IPS-18a (cell line): ENCODE measurements around the gene CBX8.

ENCODE experiments used
- H3K27ac ChIP-seq: one replicate; pipeline ENCODE4 v1.5.1; 2013; ENCODE audit warnings: low read length
- H3K27me3 ChIP-seq: one replicate; pipeline ENCODE4 v1.6.1; 2013; ENCODE audit warnings: mild to moderate bottlenecking, low read length; ENCODE audit not compliant: control insufficient read depth, insufficient read depth
- H3K36me3 ChIP-seq: one replicate; pipeline ENCODE4 v1.6.1; 2013; ENCODE audit warnings: low read depth, low read length; ENCODE audit not compliant: control insufficient read depth
- H3K4me1 ChIP-seq: one replicate; pipeline ENCODE4 v1.6.1; 2013; ENCODE audit warnings: low read depth, low read length; ENCODE audit not compliant: control insufficient read depth
- H3K4me3 ChIP-seq: one replicate; pipeline ENCODE4 v1.5.1; 2013; ENCODE audit warnings: low read length
- H3K9ac ChIP-seq: one replicate; pipeline ENCODE4 v1.6.1; 2013; ENCODE audit warnings: mild to moderate bottlenecking, low read length, moderate library complexity
- H3K9me3 ChIP-seq: one replicate; pipeline ENCODE4 v1.6.1; 2013; ENCODE audit warnings: low read depth, low read length; ENCODE audit not compliant: control insufficient read depth

Gene CBX8

GRCh38 chr17:79806863-79807720 lies 10.2 kb upstream of the CBX8 start:
- Histone ChIP-seq H3K4me1 (peaks cover 32% of the 10 kb centered on the region), H3K9me3 (no peaks in the 10 kb centered on the region), H3K27me3 (peaks cover 97% of the 10 kb centered on the region), H3K27ac (no peak overlapping the region), H3K4me3 (no peak overlapping the region), H3K36me3 (no peaks in the 10 kb centered on the region), H3K9ac (no peak overlapping the region)

DNA sequence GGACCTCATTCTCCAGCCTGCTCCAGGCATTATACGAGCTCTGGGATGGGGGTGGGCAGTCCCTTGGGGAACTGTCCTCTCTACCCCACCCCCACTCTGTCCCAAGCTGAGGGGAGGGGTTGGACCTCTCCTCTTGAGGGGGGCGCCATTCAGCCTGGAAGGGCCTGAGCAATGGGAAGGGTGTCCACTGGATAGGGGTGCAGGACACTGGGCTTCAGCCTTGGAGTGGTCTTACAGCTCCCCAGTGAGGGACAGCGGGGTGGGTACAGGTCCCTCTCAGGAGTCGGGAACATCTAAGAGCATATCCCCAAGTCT lies 9.5 kb upstream of the CBX8 start:
- H3K36me3 ChIP-seq: no peaks in the 10 kb centered on the region
- H3K9me3 ChIP-seq: no peaks in the 10 kb centered on the region
- H3K9ac ChIP-seq: no peak overlapping the region
- H3K4me3 ChIP-seq: no peak overlapping the region
- peaks cover 97% of the 10 kb centered on the region for H3K27me3 ChIP-seq
- no peak overlapping the region for H3K27ac ChIP-seq
- peaks cover 26% of the 10 kb centered on the region for H3K4me1 ChIP-seq

- peaks cover 24% of the 10 kb centered on the region for H3K4me1 ChIP-seq
- no peak overlapping the region for H3K27ac ChIP-seq
- H3K9me3 ChIP-seq: no peaks in the 10 kb centered on the region
- no peak overlapping the region for H3K4me3 ChIP-seq
- H3K36me3 ChIP-seq: no peaks in the 10 kb centered on the region
- H3K27me3 ChIP-seq: peaks cover 98% of the 10 kb centered on the region
- no peak overlapping the region for H3K9ac ChIP-seq
Observed at GRCh38 chr17:79804856-79805696, 8.2 kb upstream of the CBX8 start.

- Histone ChIP-seq H3K27ac (no peak overlapping the region), H3K4me3 (no peak overlapping the region), H3K9me3 (no peaks in the 10 kb centered on the region), H3K4me1 (peaks cover 30% of the 10 kb centered on the region), H3K27me3 (peaks cover 100% of the 10 kb centered on the region), H3K9ac (no peak overlapping the region), H3K36me3 (no peaks in the 10 kb centered on the region)
Observed at GRCh38 chr17:79803997-79804855, 7.3 kb upstream of the CBX8 start.

DNA sequence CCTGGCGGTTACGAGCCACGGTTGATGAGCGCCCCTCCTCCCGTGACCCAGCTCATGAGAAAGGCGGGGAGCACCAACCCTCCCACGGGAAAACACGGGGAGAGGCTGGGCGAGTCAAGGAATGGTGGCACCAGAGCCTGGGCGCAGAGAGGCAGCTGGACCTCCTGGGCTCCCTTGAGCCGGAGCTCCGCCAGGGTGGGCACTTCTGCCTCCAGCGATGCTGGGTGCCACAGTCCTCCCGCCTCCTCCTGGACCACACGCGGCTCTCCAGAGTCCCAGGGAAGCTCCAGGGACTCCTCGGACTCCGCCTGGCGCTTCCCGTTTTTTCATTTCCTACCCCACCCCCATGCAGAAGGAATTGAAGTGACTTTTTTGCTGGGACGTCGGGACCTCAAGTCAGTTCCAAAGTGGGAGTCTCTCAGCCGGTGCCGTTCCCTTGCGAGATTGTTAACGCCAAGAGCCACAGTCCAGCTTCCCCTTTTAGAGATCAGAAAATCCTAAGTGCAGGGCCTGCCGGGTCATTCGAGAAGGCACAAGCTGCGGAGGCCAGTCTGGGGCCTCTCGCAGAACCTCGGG lies 6.6 kb upstream of the CBX8 start:
- Histone ChIP-seq H3K36me3 (no peaks in the 10 kb centered on the region), H3K27me3 (peaks cover 100% of the 10 kb centered on the region), H3K9me3 (no peaks in the 10 kb centered on the region), H3K4me3 (no peak overlapping the region), H3K4me1 (peaks cover 30% of the 10 kb centered on the region), H3K27ac (no peak overlapping the region), H3K9ac (no peak overlapping the region)

DNA sequence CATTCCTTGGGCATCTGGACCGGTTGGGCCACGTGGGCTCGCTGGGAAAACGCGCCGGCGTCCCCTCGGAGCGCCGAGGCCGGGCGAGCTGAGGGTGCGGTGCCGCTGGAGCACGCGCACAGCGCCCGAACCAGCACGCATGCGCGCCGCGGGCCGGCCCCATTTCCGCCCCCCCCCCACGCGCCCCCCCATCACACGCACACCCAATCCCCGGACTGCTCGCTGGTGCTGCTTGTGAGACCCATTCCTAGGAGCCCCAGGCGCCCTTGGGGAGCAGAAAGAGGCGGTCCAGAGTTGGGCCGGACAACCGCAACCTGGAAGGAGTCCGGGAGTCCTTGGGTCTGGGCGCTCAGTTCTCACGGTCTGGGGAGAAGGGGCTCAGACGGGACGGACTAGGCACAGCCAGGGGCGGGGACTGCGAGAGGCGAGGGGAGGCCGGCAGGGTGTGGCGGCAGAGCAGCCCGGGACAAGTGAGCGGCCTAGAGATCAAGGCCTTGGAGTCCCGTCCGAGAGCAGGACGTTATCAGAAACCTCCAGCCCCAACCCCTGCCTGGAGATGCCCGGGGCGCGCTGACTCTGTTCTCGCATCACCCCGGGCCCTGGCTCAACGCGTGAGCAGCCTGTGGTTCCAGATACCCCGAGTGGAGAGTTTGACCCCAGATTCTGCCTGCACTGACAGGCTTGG lies 6.0 kb upstream of the CBX8 start:
- no peak overlapping the region for H3K9ac ChIP-seq

DNA sequence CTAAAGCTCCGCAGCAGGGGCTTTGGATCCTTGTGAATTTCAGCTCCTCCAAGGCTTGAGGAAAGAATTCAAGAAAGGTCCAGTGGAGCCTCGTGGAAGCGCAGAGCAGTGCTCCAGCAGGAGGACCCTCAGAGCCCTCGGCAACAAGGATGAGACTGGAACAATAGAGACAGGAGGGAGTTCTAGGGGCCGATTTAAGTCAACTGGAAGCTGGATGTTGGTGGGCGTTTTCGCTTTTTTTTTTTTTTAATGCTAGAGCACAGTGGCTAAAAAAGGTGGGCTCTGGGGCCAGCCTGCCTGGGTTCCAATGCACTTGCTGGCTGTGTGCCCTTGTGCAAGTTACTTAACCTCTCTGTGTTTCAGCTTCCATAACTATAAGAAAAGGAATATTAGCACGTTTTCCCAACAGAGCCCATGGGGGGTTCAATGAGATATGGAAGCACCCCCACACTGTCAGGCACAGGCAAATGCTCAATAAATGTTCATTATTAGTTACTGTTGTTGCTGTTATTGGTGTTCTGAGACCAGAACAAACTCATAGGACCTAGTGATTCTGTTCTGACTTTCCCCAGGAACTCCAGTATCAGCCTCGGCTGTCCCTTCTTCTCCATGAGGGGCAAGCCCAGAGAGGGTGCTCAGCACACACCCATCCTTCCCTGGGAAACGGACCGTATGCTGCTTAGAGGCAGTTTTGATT lies 5.3 kb upstream of the CBX8 start:
- no peak overlapping the region for H3K27ac ChIP-seq
- H3K36me3 ChIP-seq: no peaks in the 10 kb centered on the region
- H3K9me3 ChIP-seq: no peaks in the 10 kb centered on the region
- no peak overlapping the region for H3K4me3 ChIP-seq
- H3K4me1 ChIP-seq: peaks cover 30% of the 10 kb centered on the region
- H3K9ac ChIP-seq: no peak overlapping the region
- peaks cover 96% of the 10 kb centered on the region for H3K27me3 ChIP-seq

More for the DNA sequence above, 6.0 kb upstream of the CBX8 start:
- Histone ChIP-seq H3K4me3 (no peak overlapping the region), H3K27ac (no peak overlapping the region), H3K9me3 (no peaks in the 10 kb centered on the region), H3K27me3 (peaks cover 100% of the 10 kb centered on the region), H3K36me3 (no peaks in the 10 kb centered on the region), H3K4me1 (peaks cover 30% of the 10 kb centered on the region)

GRCh38 chr17:79801156-79802038 lies 4.5 kb upstream of the CBX8 start:
- Histone ChIP-seq H3K27ac (no peak overlapping the region), H3K27me3 (peaks cover 92% of the 10 kb centered on the region), H3K4me3 (peak overlapping the region; percentile 34), H3K36me3 (no peaks in the 10 kb centered on the region), H3K9ac (no peak overlapping the region), H3K9me3 (no peaks in the 10 kb centered on the region), H3K4me1 (peaks cover 28% of the 10 kb centered on the region)

GRCh38 chr17:79800325-79801155 lies 3.7 kb upstream of the CBX8 start:
- Histone ChIP-seq H3K9me3 (no peaks in the 10 kb centered on the region), H3K27ac (no peak overlapping the region), H3K4me3 (peak overlapping the region; percentile 34), H3K36me3 (no peaks in the 10 kb centered on the region), H3K4me1 (peaks cover 27% of the 10 kb centered on the region), H3K27me3 (peaks cover 92% of the 10 kb centered on the region), H3K9ac (no peak overlapping the region)
